GM13977 (cell line): ENCODE results near the gene ADAM15.

Experiments
- DNase-seq: peaks from one replicate; pipeline ENCODE4 v3.0.0; 2012; ENCODE audit warnings: low spot score
- in situ Hi-C: fragments of 300-500 bp; cut with MboI; formaldehyde crosslinking; loops from one replicate; pipeline ENCODE4 v1.12.0; 2022; ENCODE audit warnings: low sequenced_read_pairs, low pct_unique_long_range_greater_than_20kb, mixed read lengths, inconsistent platforms; ENCODE audit not compliant: unreplicated experiment
- TF ChIP-seq, protein P1 (sequence below): IDR thresholded peaks from 2 replicates; pipeline ENCODE4 v1.5.1; 2012; ENCODE audit warnings: mild to moderate bottlenecking, control low read depth; ENCODE audit not compliant: insufficient read depth; ENCODE audit errors: extremely low read depth, missing control alignments

Gene ADAM15

DNA sequence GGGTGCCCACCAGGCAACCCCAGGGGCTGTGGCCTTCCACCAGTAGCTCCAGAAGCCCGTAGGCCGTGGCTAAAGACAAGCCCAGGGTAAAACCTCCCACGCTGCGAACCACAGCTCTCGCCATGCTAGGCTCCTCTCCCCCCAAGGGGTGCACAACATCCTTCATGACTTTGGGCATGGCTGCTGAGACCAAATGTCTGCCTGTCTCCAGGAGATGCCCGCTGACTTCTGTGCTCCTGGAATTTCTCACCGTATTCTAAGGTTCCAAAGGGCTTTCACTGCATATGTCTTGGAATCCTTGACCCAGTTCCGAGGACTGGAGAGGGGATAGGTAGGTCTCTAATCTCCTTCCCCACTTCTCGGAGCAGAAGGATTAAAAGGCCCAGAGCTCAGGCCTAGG is 17.6 kb upstream of the ADAM15 start, which contains the start of the genes DCST1 and DCST2:
DCST1 (plus strand) TSS at position 301 of the 400 bp plus-strand sequence. CDS start 213 bp downstream, outside the sequence.
DCST2 (minus strand) TSS at position 258 of the 400 bp plus-strand sequence; CDS start at position 178, 80 bp downstream.
- DNase-seq: no peak
- TF ChIP-seq, protein P1, sequence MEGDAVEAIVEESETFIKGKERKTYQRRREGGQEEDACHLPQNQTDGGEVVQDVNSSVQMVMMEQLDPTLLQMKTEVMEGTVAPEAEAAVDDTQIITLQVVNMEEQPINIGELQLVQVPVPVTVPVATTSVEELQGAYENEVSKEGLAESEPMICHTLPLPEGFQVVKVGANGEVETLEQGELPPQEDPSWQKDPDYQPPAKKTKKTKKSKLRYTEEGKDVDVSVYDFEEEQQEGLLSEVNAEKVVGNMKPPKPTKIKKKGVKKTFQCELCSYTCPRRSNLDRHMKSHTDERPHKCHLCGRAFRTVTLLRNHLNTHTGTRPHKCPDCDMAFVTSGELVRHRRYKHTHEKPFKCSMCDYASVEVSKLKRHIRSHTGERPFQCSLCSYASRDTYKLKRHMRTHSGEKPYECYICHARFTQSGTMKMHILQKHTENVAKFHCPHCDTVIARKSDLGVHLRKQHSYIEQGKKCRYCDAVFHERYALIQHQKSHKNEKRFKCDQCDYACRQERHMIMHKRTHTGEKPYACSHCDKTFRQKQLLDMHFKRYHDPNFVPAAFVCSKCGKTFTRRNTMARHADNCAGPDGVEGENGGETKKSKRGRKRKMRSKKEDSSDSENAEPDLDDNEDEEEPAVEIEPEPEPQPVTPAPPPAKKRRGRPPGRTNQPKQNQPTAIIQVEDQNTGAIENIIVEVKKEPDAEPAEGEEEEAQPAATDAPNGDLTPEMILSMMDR: no peak
- in situ Hi-C loops: no loop called here

DNA sequence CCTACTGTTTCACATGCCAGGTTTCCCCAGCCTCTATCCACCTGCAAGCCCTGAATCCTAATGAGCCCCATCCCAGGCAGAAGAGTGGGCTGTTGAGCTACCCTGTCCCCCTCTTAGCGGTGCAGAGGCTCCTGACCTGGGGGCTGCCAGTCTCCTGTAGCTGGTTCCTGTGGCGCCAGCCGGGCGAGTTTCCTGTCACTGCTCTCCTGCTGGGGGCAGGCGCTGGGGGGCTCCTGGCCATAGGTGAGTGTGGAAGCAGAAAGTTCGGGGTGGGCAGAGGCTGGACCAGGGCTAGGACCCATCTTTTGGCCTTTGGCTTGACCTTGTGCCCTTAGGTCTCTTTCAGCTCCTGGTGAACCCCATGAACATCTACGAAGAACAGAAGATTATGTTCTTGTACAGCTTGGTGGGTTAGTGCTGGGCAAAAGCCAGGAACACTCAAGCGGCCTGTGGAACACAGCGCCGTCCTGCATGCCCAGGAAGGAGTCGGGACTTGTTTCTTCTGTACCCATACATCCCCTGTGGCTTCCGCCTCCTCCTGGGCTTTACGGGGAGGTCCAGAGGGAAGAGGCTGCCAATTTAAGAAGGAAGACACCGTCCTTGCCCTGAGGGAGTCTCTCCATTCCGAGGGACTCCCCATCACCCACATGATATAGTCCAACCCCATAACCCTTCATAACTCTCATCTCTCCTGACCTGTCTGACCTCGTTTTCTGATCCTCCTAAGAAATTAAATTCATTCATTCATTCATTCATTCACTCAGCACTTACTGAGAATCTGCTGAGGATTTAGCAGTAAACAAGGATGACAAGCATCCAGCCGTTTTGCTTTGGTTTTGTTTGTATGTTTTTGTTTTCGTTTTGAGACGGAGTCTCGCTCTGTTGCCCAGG is 16.6 kb upstream of the ADAM15 start:
- TF ChIP-seq, protein P1: no peak
- in situ Hi-C loops: no loop called here
- DNase-seq: no peak

DNA sequence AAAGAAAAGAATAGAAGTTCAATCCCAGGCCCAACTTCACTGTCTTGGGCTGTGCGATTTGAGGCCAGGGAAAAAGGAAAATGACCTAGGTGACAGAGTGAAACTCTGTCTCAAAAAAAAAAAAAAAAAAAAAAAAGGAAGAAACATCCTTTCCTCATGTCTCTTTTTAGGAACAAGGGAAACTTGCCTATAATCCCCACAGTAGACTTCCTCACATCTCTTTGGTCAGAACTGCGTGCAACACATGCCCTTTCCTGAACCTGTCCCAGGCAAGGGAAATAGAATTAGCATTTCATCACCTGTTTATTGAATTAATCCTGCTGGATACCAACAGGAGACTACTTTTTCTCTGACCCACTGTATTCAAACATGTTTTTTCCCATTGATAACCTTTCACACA is 15.2 kb upstream of the ADAM15 start:
- DNase-seq: no peak
- in situ Hi-C loops: no loop called here
- TF ChIP-seq, protein P1: no peak

DNA sequence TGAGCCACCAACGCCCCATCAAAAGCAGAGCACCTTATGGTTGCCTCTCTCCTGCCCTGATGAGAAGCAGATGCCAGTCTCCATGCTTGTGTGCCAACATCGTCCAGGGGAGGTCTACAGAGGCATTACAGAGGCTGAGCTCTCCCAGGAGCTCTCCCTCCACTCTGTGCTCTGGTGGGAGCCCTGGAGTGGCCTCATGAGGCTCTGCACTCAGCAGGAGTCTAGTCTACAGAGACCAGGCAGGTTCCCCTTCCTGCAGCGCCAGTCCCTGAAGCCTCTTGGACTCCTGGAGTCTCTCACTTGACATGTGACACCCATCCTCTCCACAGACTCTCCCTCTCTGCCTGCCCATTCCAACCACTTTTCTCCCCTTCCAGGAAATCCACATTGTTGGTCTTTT is 14.1 kb upstream of the ADAM15 start:
- TF ChIP-seq, protein P1: no peak
- in situ Hi-C loops: no loop called here
- no peak for DNase-seq

DNA sequence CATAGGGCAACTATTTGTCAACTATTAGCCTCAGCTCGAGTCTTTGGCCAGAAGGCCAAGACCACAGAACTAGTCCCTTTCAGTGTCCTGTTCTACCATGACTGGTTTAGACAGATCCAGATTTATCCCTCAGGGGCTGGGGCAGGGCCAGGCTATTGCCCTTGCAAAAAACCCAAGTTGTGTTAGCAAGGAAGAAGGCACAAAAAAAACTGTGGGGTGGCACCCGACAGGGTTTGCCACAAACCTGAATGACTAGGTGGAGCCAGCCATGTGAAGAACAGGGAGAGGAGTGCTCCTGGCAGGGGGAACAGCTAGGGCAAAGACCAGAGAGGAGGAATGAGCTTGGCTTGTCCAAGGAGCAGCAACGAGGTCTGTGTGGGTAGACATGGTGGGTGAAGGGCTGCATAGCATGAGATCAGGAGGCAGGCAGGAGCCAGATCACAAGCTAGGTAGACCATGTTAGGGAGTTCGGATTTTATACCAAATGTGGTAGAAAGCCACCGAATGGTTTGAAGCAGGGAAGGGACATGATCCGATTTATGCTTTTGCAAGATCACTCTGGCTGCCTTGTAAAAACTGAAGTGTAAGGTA is 13.2 kb upstream of the ADAM15 start:
- TF ChIP-seq, protein P1: no peak
- in situ Hi-C loops: no loop called here
- DNase-seq: no peak

DNA sequence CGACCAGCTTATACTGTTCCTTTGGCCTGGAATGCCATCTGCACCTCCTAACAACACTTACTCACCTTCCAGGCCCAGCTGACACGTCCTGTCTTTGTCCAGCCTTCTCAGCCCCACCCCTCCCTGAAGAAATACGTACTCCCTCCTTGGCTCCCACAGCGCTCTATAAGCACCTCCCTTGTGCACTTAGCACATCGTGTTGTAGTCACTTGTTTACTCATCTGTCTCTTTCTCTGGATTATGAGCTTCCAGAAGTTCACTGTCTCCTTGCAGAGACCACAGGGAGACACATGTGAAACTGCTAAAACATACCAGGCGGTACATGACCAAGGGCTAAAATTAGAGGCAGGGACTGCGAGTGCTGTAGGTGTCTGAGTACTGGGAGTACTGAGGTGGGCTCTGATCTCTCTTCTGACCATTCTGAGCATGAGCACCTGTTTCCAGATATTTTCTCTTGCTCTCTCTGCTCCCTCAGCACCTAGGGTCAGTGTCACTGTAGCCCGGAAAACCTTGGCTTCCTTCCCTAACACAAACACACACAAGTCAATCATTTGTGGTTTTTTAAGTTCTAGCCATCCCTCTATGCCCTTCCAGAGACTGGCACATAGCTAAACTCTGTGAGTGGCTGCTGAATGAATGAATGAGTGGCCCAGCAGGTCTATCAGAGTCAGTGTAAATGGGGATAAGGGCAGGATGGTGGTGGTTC is 12.4 kb upstream of the ADAM15 start:
- TF ChIP-seq, protein P1: no peak
- in situ Hi-C loops: no loop called here
- DNase-seq: no peak
